Natural killer cell (primary cell): ENCODE data around the gene SUGP1. TPM values are rescaled to one million over a fixed set of nuclear protein-coding genes. Genes with fewer than 3 reads are reported as not detected.

ENCODE experiments used
- ATAC-seq, 3 donors: fragments of 150-1000 bp in 2 of 3; fragments of 200-7000 bp in 1 of 3; cut with Tn5 transposase; 1 replicate in 1 of 3; 2 replicates in 2 of 3; pipeline ENCODE4 v1.10.0; 2021; ENCODE audit warnings: mild to moderate bottlenecking in 2 of 3, moderate library complexity in 2 of 3
- DNase-seq, 2 donors: peaks; one replicate each; pipeline versions ENCODE4 v3.0.0 to v3.0.0-alpha.2; 2013 to 2021; ENCODE audit warnings: mixed read lengths in 1 of 2
- H3K27ac ChIP-seq: one replicate; pipeline ENCODE4 v1.5.1; 2013; ENCODE audit warnings: mild to moderate bottlenecking, low read length
- H3K27me3 ChIP-seq: one replicate; pipeline ENCODE4 v1.6.1; 2013; ENCODE audit warnings: low read length; ENCODE audit not compliant: control insufficient read depth, insufficient read depth
- H3K36me3 ChIP-seq: one replicate; pipeline ENCODE4 v1.6.1; 2013; ENCODE audit warnings: low read length; ENCODE audit not compliant: control insufficient read depth, insufficient read depth
- H3K4me1 ChIP-seq: one replicate; pipeline ENCODE4 v1.6.1; 2013; ENCODE audit warnings: low read length; ENCODE audit not compliant: control insufficient read depth, insufficient read depth
- H3K4me3 ChIP-seq: one replicate; pipeline ENCODE4 v1.5.1; 2013; ENCODE audit warnings: low read length
- H3K9me3 ChIP-seq: one replicate; pipeline ENCODE4 v1.6.1; 2013; ENCODE audit warnings: low read length; ENCODE audit not compliant: control insufficient read depth, insufficient read depth
- H3K27ac Mint-ChIP-seq, 2 donors: one replicate each; pipeline ENCODE4 v1.8.0; 2022; ENCODE audit warnings: mild to moderate bottlenecking in 2 of 2, mixed read lengths in 2 of 2, moderate library complexity in 1 of 2
- H3K27me3 Mint-ChIP-seq, 2 donors: one replicate each; pipeline ENCODE4 v1.8.0; 2022; ENCODE audit warnings: low read depth in 2 of 2, mixed read lengths in 2 of 2
- H3K36me3 Mint-ChIP-seq: one replicate; pipeline ENCODE4 v1.8.0; 2022; ENCODE audit warnings: mixed read lengths
- H3K4me1 Mint-ChIP-seq, 2 donors: one replicate each; pipeline ENCODE4 v1.8.0; 2022; ENCODE audit warnings: mixed read lengths in 2 of 2
- H3K4me3 Mint-ChIP-seq: one replicate; pipeline ENCODE4 v1.8.0; 2022; ENCODE audit warnings: mild to moderate bottlenecking, moderate library complexity, mixed read lengths
- H3K9me3 Mint-ChIP-seq, 2 donors: one replicate each; pipeline ENCODE4 v1.8.0; 2022; ENCODE audit warnings: mixed read lengths in 2 of 2
- WGBS: methylation state at CpG from one replicate; pipeline ENCODE4 v1.1.7; 2013; ENCODE audit warnings: missing lambda C conversion rate; ENCODE audit not compliant: insufficient coverage; 5-methylcytosine and 5-hydroxymethylcytosine counted together
- intact Hi-C: fragments of 100-400 bp; cut with micrococcal nuclease; formaldehyde crosslinking; loops from one replicate; pipeline ENCODE4 v1.14.2; 2022
- total RNA-seq, 4 donors: library from RNA; stranded (reverse); fragments of 120-200 nt in 1 of 4; gene quantifications; one replicate each; pipeline versions ENCODE4 v1.2.3 to v1.2.4, GENCODE V29; 2013 to 2022
- TF ChIP-seq, protein P1 (sequence below): fragments of 200-600 bp; IDR thresholded peaks from one replicate; pipeline ENCODE4 v1.8.0; 2022; ENCODE audit warnings: antibody characterized with exemption

SUGP1 gene
- total RNA-seq, 3 donors from 2014 or later (not counting 1 experiment from before 2014, with no cell fraction given): 64.7 to 86.5 (median 75.8) TPM

DNA sequence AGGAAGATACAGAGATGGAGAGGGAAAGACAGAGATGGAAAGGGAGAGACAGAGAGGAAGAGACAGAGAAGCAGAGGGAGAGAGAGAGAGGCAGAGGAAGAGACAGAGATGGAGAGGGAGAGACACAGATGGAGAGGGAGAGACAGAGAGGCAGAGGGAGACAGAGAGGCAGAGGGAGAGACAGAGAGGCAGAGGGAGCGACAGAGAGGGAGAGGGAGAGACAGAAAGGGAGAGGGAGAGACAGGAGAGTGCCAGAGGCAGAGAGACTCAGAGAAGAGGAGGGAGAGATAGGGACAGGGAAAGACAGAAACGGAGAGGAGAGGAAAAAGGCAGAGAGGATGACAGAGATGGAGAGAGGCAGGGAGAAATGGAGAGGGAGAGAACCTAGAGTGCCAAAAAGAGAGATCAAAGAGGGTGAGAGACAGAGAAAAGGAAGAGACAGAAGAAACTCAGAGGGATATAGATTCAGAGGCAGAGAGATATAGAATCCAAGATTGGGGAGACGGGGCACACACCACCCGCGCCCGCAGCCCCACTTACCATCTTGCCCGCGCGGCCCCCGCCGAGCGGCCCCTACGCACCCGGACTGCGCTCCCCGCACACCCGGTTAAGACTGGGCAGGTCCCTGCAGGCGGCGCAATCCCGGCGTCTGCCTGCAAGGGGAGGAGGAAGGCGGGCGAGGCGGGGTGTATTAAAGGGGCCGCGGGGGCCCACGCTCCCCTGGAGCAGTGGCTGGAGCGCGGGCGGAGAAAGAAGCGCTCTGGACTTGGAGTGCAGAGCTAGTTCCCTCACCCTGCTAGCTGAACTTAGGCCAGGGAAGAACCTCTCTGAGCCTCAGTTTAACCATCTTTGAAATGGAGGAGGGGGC, 57.9 kb downstream of the SUGP1 start:
- Histone ChIP-seq H3K27me3 (peaks cover 14% of the 10 kb centered on the region), H3K27ac (no peak overlapping the region), H3K4me3 (no peak overlapping the region), H3K4me1 (peaks cover 11% of the 10 kb centered on the region), H3K9me3 (no peaks in the 10 kb centered on the region), H3K36me3 (no peaks in the 10 kb centered on the region)
- Mint-ChIP-seq H3K9me3 (no peaks in the 10 kb centered on the region), H3K36me3 (no peaks in the 10 kb centered on the region), H3K4me3 (peak overlapping the region; percentile 4), H3K27ac (no peak overlapping the region), H3K27me3 (peaks cover 23 to 49% of the 10 kb centered on the region in 2 donors), H3K4me1 (peaks cover 0 to 8% of the 10 kb centered on the region in 2 donors)
- TF ChIP-seq, protein P1, sequence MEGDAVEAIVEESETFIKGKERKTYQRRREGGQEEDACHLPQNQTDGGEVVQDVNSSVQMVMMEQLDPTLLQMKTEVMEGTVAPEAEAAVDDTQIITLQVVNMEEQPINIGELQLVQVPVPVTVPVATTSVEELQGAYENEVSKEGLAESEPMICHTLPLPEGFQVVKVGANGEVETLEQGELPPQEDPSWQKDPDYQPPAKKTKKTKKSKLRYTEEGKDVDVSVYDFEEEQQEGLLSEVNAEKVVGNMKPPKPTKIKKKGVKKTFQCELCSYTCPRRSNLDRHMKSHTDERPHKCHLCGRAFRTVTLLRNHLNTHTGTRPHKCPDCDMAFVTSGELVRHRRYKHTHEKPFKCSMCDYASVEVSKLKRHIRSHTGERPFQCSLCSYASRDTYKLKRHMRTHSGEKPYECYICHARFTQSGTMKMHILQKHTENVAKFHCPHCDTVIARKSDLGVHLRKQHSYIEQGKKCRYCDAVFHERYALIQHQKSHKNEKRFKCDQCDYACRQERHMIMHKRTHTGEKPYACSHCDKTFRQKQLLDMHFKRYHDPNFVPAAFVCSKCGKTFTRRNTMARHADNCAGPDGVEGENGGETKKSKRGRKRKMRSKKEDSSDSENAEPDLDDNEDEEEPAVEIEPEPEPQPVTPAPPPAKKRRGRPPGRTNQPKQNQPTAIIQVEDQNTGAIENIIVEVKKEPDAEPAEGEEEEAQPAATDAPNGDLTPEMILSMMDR: no peak
- 14% methylated on average over 31 of the region's 31 CpGs for WGBS
- ATAC-seq (no peak), DNase-seq (no peak)
- intact Hi-C loops: no loop called here

DNA sequence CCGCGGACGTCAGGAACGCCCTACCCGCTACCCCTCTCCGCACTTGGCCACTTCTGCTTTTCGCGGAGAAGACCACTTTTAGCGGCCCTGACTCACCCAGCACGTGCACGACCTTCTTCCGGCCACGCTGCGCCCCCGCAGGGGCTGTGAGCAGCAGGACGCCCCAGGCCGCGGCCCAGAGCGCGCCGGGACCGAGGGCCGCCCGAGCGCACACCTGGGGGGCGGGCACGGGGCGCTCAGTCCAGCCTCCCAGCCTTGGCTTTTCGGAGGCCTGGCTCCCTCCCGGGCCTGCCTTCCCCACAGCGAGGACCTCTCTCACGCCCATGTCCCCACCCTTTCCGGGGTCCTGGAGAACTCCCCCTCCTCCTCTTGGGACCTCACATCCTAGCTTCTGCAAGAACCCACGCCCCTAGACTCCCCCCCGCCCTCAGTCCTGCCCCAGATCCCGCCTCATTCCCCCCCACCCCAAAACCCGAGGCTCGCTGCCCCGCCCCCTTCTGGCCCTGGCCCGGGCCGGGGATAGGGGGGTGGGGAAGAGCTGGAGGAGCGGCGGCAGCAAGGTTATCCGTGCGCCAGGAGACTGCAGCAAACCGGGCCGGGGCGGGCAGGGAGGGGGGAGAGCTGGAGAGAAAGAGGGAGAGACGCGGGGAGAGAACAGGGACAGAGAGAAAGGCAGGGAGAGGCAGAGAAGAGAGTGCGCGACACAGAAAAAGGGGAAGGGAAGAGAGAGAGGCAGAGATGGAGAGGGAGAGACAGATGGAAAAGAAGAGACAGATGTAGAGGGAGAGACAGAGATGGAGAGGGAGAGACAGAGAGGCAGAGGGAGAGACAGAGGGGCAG, 58.7 kb downstream of the SUGP1 start:
- H3K27ac ChIP-seq: no peak overlapping the region
- H3K27me3 Mint-ChIP-seq: peaks cover 23 to 54% of the 10 kb centered on the region in 2 donors
- peaks cover 11% of the 10 kb centered on the region for H3K4me1 ChIP-seq
- H3K36me3 ChIP-seq: no peaks in the 10 kb centered on the region
- peaks cover 14% of the 10 kb centered on the region for H3K27me3 ChIP-seq
- DNase-seq (no peak), ATAC-seq (peak in 1 of 3 donors; percentile 22)
- no peaks in the 10 kb centered on the region for H3K9me3 ChIP-seq
- H3K4me3 ChIP-seq: no peak overlapping the region
- H3K36me3 Mint-ChIP-seq: no peaks in the 10 kb centered on the region
- H3K4me3 Mint-ChIP-seq: peak overlapping the region; percentile 4
- H3K4me1 Mint-ChIP-seq: peaks cover 0 to 8% of the 10 kb centered on the region in 2 donors
- TF ChIP-seq, protein P1: no peak
- WGBS: 1% methylated on average over 46 of the region's 52 CpGs
- intact Hi-C loops: no loop called here
- no peak overlapping the region for H3K27ac Mint-ChIP-seq
- no peaks in the 10 kb centered on the region for H3K9me3 Mint-ChIP-seq

DNA sequence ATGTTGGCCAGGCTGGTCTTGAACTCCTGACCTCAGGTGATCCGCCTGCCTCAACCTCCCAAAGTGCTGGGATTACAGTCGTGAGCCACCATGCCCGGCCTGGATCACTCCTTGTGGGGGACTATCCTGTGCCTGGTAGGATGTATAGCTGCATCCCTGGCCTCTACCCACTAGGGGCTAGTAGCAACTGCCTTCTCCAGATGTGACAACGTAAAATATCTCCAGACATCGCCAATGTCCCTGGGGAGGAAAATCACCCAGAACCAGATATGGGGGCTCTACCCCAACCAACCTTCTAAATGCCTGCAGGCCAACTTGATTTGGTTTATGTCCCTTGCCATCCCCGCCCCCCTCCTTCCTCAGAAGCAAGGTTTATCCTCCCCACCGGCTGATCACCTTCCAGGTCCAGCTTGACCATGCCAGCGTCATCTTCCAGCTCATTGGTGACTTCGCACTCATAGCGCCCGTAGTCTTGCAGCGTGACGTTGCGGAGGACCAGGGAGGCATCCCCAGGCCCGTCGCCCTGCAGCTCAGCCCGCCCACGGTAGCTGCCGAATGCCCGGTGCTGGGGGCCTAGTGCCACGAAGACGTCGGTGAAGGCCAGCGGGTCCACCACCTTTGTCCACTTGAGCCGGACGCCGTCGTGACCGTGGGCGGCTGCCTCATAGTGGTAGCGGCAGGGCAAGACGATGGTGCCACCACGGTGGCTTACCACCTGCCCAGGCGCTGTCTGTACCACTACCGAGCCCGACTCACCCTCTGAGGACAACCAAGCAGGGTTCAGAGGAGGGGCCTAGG, 59.7 kb downstream of the SUGP1 start:
- no peak for DNase-seq
- H3K27me3 ChIP-seq: peaks cover 14% of the 10 kb centered on the region
- Mint-ChIP-seq H3K9me3 (no peaks in the 10 kb centered on the region), H3K4me3 (no peak overlapping the region), H3K27ac (no peak overlapping the region), H3K36me3 (no peaks in the 10 kb centered on the region), H3K27me3 (peaks cover 26 to 56% of the 10 kb centered on the region in 2 donors), H3K4me1 (peaks cover 0 to 8% of the 10 kb centered on the region in 2 donors)
- no peak for ATAC-seq
- TF ChIP-seq, protein P1: no peak
- H3K4me1 ChIP-seq: peaks cover 11% of the 10 kb centered on the region
- no peak overlapping the region for H3K27ac ChIP-seq
- 53% methylated on average over 36 of the region's 36 CpGs for WGBS
- no peaks in the 10 kb centered on the region for H3K36me3 ChIP-seq
- intact Hi-C loops: no loop called here
- no peak overlapping the region for H3K4me3 ChIP-seq
- no peaks in the 10 kb centered on the region for H3K9me3 ChIP-seq
